ENCODE data around the gene ANXA1.

The ANXA1 gene

DNA sequence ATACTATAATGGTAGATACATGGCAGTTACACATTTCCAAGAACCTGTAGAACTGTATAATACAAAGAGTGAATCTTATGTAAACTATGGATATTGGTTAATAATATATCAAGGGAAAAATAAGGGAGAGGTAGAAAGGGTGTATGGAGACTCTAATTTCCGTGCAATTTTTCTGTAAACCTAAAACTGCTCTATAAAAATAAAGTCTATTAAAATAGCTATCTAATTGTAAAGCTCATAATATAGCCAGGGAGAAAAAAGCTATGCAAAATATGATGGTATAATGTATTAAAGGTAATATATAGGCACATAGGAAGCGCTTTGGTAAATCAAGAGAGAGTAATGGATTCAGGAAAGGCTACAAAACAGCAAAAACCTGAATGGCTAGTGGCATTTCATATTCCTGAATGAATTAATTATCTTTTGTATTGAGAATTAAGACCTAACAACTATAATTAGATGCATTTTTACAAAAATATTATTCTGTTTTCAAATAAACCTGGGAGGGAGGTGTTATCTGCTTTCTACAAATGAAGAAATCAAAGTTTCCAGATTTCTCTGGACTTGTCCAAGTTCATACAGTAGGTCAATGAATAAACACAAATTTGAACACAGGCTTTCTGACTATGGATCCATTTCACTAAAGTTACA lies 22.8 kb downstream of the ANXA1 start:
- H3K4me1 ChIP-seq (ENCODE audit: control insufficient read depth in 1 of 2, insufficient read depth in 1 of 2, low read depth in 1 of 2, low read length in 1 of 2): no peaks in the 10 kb centered on the region
- H3K9me3 ChIP-seq: no peaks in the 10 kb centered on the region
- no peak overlapping the region for H3K27ac ChIP-seq
- no peaks in the 10 kb centered on the region for H3K27me3 ChIP-seq
- peaks cover 20% of the 10 kb centered on the region for H3K36me3 ChIP-seq
- no peak for TF ChIP-seq CTCF (IDR thresholded peaks at IDR 0.05)
- H3K4me3 ChIP-seq (ENCODE audit: low read depth in 1 of 2, low read length in 1 of 2): no peak overlapping the region

GRCh38 chr9:73176450-73176875 lies 24.8 kb downstream of the ANXA1 start:
- Histone ChIP-seq H3K27me3 (no peaks in the 10 kb centered on the region), H3K9me3 (no peaks in the 10 kb centered on the region), H3K4me3 (ENCODE audit: low read depth in 1 of 2, low read length in 1 of 2) (no peak overlapping the region), H3K27ac (no peak overlapping the region), H3K4me1 (ENCODE audit: control insufficient read depth in 1 of 2, insufficient read depth in 1 of 2, low read depth in 1 of 2, low read length in 1 of 2) (no peaks in the 10 kb centered on the region), H3K36me3 (peaks cover 7% of the 10 kb centered on the region)
- TF ChIP-seq CTCF (IDR thresholded peaks at IDR 0.05): no peak

GRCh38 chr9:73178044-73178443 lies 26.4 kb downstream of the ANXA1 start:
- Histone ChIP-seq H3K27me3 (no peaks in the 10 kb centered on the region), H3K27ac (no peak overlapping the region), H3K9me3 (no peaks in the 10 kb centered on the region), H3K4me1 (ENCODE audit: control insufficient read depth in 1 of 2, insufficient read depth in 1 of 2, low read depth in 1 of 2, low read length in 1 of 2) (no peaks in the 10 kb centered on the region), H3K36me3 (no peaks in the 10 kb centered on the region), H3K4me3 (ENCODE audit: low read depth in 1 of 2, low read length in 1 of 2) (no peak overlapping the region)
- no peak for TF ChIP-seq CTCF (IDR thresholded peaks at IDR 0.05)

- H3K27me3 ChIP-seq: no peaks in the 10 kb centered on the region
- no peaks in the 10 kb centered on the region for H3K9me3 ChIP-seq
- no peaks in the 10 kb centered on the region for H3K4me1 ChIP-seq (ENCODE audit: control insufficient read depth in 1 of 2, insufficient read depth in 1 of 2, low read depth in 1 of 2, low read length in 1 of 2)
- no peaks in the 10 kb centered on the region for H3K36me3 ChIP-seq
- H3K4me3 ChIP-seq (ENCODE audit: low read depth in 1 of 2, low read length in 1 of 2): no peak overlapping the region
- H3K27ac ChIP-seq: no peak overlapping the region
- TF ChIP-seq CTCF (IDR thresholded peaks at IDR 0.05): no peak
Observed at GRCh38 chr9:73179589-73179988, 27.9 kb downstream of the ANXA1 start.

- Histone ChIP-seq H3K27me3 (no peaks in the 10 kb centered on the region), H3K4me3 (ENCODE audit: low read depth in 1 of 2, low read length in 1 of 2) (no peak overlapping the region), H3K9me3 (no peaks in the 10 kb centered on the region), H3K4me1 (ENCODE audit: control insufficient read depth in 1 of 2, insufficient read depth in 1 of 2, low read depth in 1 of 2, low read length in 1 of 2) (no peaks in the 10 kb centered on the region), H3K27ac (no peak overlapping the region), H3K36me3 (no peaks in the 10 kb centered on the region)
- no peak for TF ChIP-seq CTCF (IDR thresholded peaks at IDR 0.05)
Observed at GRCh38 chr9:73180403-73180802, 28.7 kb downstream of the ANXA1 start.

Data from neutrophil (primary cell).